Measurements from ENCODE around the gene RHBDL3. TPM values are rescaled to one million over a fixed set of nuclear protein-coding genes. Genes with fewer than 3 reads are reported as not detected.

Gene RHBDL3
- total and polyA plus RNA-seq, 2 of the 8 experiments (the other 6 are each of a cell fraction or from before 2014, with no cell fraction given) = 9.6 to 12.2 TPM

DNA sequence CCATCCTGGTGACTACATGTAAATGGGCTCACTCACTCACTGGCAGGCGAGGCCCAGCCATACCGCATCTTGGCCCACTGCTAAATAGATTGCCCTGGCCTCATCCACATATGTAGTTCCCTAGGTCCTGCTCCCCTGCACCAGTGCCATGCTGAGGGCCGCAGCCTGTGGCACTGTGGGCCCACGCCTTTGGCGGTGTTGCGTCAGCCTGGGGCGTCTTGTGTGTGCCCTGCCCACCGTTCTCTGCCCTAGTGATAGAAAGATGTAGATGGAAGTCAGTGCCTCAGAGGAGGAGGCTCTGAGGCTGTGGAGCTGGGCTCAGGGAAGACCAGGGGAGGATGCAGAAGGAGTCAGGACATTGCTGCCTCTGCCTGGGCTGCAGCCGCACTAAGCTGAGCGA, 57.4 kb downstream of the RHBDL3 start (continued):
- TF ChIP-seq, protein P1, sequence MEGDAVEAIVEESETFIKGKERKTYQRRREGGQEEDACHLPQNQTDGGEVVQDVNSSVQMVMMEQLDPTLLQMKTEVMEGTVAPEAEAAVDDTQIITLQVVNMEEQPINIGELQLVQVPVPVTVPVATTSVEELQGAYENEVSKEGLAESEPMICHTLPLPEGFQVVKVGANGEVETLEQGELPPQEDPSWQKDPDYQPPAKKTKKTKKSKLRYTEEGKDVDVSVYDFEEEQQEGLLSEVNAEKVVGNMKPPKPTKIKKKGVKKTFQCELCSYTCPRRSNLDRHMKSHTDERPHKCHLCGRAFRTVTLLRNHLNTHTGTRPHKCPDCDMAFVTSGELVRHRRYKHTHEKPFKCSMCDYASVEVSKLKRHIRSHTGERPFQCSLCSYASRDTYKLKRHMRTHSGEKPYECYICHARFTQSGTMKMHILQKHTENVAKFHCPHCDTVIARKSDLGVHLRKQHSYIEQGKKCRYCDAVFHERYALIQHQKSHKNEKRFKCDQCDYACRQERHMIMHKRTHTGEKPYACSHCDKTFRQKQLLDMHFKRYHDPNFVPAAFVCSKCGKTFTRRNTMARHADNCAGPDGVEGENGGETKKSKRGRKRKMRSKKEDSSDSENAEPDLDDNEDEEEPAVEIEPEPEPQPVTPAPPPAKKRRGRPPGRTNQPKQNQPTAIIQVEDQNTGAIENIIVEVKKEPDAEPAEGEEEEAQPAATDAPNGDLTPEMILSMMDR (IDR thresholded peaks at IDR 0.05; ENCODE audit: control extremely low read depth in 1 of 3, insufficient read depth in 1 of 3, low read depth in 1 of 3, low read length in 3 of 3) = no peak
